Psoas muscle (tissue), 8 donors: ENCODE data around the gene PID1. TPM values are rescaled to one million over a fixed set of nuclear protein-coding genes. Genes with fewer than 3 reads are reported as not detected.

Experiments used
- ATAC-seq, 4 donors: fragments of 200-7000 bp; cut with Tn5 transposase; one replicate each; pipeline ENCODE4 v1.9.1; 2020; ENCODE audit warnings: moderate library complexity in 3 of 4, mild to moderate bottlenecking in 2 of 4
- DNase-seq, 2 donors: peaks; one replicate each; pipeline ENCODE4 v3.0.0-alpha.2; 2020
- H3K27ac ChIP-seq: fragments of 200-600 bp; one replicate; pipeline ENCODE4 v1.8.0; 2022
- H3K27me3 ChIP-seq, 3 donors: fragments of 200-600 bp in 1 of 3; one replicate each; pipeline versions ENCODE4 v1.6.1 to v1.8.0; 2013 to 2022; ENCODE audit warnings: low read length in 2 of 3, mild to moderate bottlenecking in 2 of 3, moderate library complexity in 1 of 3; ENCODE audit not compliant: insufficient read depth in 3 of 3
- H3K36me3 ChIP-seq, 2 donors: fragments of 200-600 bp in 1 of 2; one replicate each; pipeline versions ENCODE4 v1.6.1 to v1.8.0; 2013 to 2022; ENCODE audit warnings: low read depth in 1 of 2, mild to moderate bottlenecking in 1 of 2, moderate library complexity in 1 of 2; ENCODE audit not compliant: insufficient read depth in 1 of 2
- H3K4me1 ChIP-seq: fragments of 200-600 bp; one replicate; pipeline ENCODE4 v1.8.0; 2022
- H3K4me3 ChIP-seq: fragments of 200-600 bp; one replicate; pipeline ENCODE4 v1.8.0; 2022; ENCODE audit warnings: mild to moderate bottlenecking
- H3K9me3 ChIP-seq: fragments of 200-600 bp; one replicate; pipeline ENCODE4 v1.8.0; 2022
- CTCF ChIP-seq: fragments of 200-600 bp; IDR thresholded peaks from one replicate; pipeline ENCODE4 v1.8.0; 2022; ENCODE audit warnings: antibody characterized with exemption
- WGBS, 3 donors: extraction: QIAGEN DNeasy Blood & Tissue Kit; methylation state at CpG; one replicate each; pipeline versions ENCODE4 v1.1.6 to v1.1.7; 2013; 5-methylcytosine and 5-hydroxymethylcytosine counted together
- intact Hi-C, 2 donors: fragments of 100-400 bp; cut with DNase I; formaldehyde crosslinking; loops; one replicate each; pipeline versions ENCODE4 v1.11.0 to v1.14.2; 2022
- polyA plus RNA-seq, 3 donors: library from polyadenylated mRNA; stranded (reverse); fragments of 200-250 nt; gene quantifications; one replicate each; pipeline ENCODE4 v1.2.3, GENCODE V29; 2013
- total RNA-seq, 4 donors: library from RNA; stranded (reverse); fragmentation: NEBNext Ultra II Directional in 2 of 4; extraction: Animal tissue kit (Norgen Biotek cat#: 25700) in 2 of 4; gene quantifications; one replicate each; pipeline versions ENCODE4 v1.2.1 to v1.2.4, GENCODE V29; 2021 to 2023
- donor health status: healthy with polysubstance abuse.
- donor health status: DM: no; HTN: no; CAD: no; lungs with moderate emphysema.
- donor health status: Bipolar disorder and iron deficiency.
- donor health status: healthy.
- donor health status: DM: yes; HTN: yes; CAD: no.
- donor health status: DM: no; HTN: no; CAD: no.
- donor health status: DM: no; HTN: no; CAD: no.
- donor health status: DM: yes; HTN: yes; CAD: no.

Gene PID1
- total and polyA plus RNA-seq, 7 donors: 4.3 to 10.6 (median 6.6) TPM

- peaks cover 0 to 5% (median 0%) of the 10 kb centered on the region in 3 donors for H3K27me3 ChIP-seq
- DNase-seq (no peak), ATAC-seq (peak in 3 of 4 donors; percentile 73 to 80 (median 75))
- H3K27ac ChIP-seq: no peak overlapping the region
- H3K36me3 ChIP-seq: no peaks in the 10 kb centered on the region
- no peaks in the 10 kb centered on the region for H3K4me1 ChIP-seq
- TF ChIP-seq CTCF: peak; percentile 56
- H3K9me3 ChIP-seq: no peaks in the 10 kb centered on the region
- intact Hi-C loops: loop anchor here (5.0 to 10.0 kb wide), 2 partner anchors 139 to 1382 kb away; no protein-coding TSS in a partner anchor
- H3K4me3 ChIP-seq: peak overlapping the region; percentile 20
- 37 to 47% (median 38%) methylated on average over 4 of the region's 4 CpGs for WGBS, 3 donors
Measured at GRCh38 chr2:229273723-229274338, 2.7 kb upstream of the PID1 start.

GRCh38 chr2:229273006-229273722, 2.1 kb upstream of the PID1 start:
- DNase-seq (no peak), ATAC-seq (no peak)
- no peak for TF ChIP-seq CTCF
- intact Hi-C loops: loop anchor here (5.0 to 10.0 kb wide), 2 partner anchors 138 to 1381 kb away; no protein-coding TSS in a partner anchor
- no peaks in the 10 kb centered on the region for H3K9me3 ChIP-seq
- WGBS, 3 donors: 17 to 19% (median 19%) methylated on average over 9 of the region's 9 CpGs
- H3K4me1 ChIP-seq: no peaks in the 10 kb centered on the region
- no peak overlapping the region for H3K27ac ChIP-seq
- H3K4me3 ChIP-seq: peak overlapping the region; percentile 20
- no peaks in the 10 kb centered on the region for H3K36me3 ChIP-seq
- peaks cover 0 to 5% (median 0%) of the 10 kb centered on the region in 3 donors for H3K27me3 ChIP-seq

- DNase-seq (no peak), ATAC-seq (no peak)
- H3K27me3 ChIP-seq: peaks cover 0 to 5% (median 0%) of the 10 kb centered on the region in 3 donors
- peak overlapping the region; percentile 61 for H3K4me3 ChIP-seq
- no peaks in the 10 kb centered on the region for H3K36me3 ChIP-seq
- no peak overlapping the region for H3K27ac ChIP-seq
- intact Hi-C loops: loop anchor here (5.0 to 10.0 kb wide), 2 partner anchors 135 to 1378 kb away; no protein-coding TSS in a partner anchor
- TF ChIP-seq CTCF: no peak
- H3K9me3 ChIP-seq: no peaks in the 10 kb centered on the region
- H3K4me1 ChIP-seq: no peaks in the 10 kb centered on the region
- 34 to 47% (median 38%) methylated on average over 6 of the region's 6 CpGs for WGBS, 3 donors
Measured at GRCh38 chr2:229269941-229270340, 1.1 kb downstream of the PID1 start.

GRCh38 chr2:229269146-229269545, 1.9 kb downstream of the PID1 start:
- intact Hi-C loops: no loop called here
- H3K27ac ChIP-seq: no peak overlapping the region

More at GRCh38 chr2:229269146-229269545, 1.9 kb downstream of the PID1 start:
- DNase-seq (no peak), ATAC-seq (no peak)
- Histone ChIP-seq H3K27me3 (peaks cover 0 to 5% (median 0%) of the 10 kb centered on the region in 3 donors), H3K4me1 (no peaks in the 10 kb centered on the region), H3K36me3 (no peaks in the 10 kb centered on the region), H3K4me3 (peak overlapping the region; percentile 61), H3K9me3 (no peaks in the 10 kb centered on the region)
- 81 to 85% (median 82%) methylated on average over 8 of the region's 8 CpGs for WGBS, 3 donors
- TF ChIP-seq CTCF: no peak
